IPS DF 6.9 (cell line): ENCODE measurements around the gene BIRC6.

Experiments used
- DNase-seq: peaks from one replicate; pipeline ENCODE4 v3.0.0-alpha.2; 2013; ENCODE audit warnings: low read depth, low spot score
- H3K27ac ChIP-seq: one replicate; pipeline ENCODE4 v1.5.1; 2013; ENCODE audit warnings: low read length, control low read depth
- H3K27me3 ChIP-seq: 2 replicates; pipeline ENCODE4 v1.6.1; 2013; ENCODE audit warnings: mild to moderate bottlenecking, low read length; ENCODE audit not compliant: control insufficient read depth, insufficient read depth
- H3K36me3 ChIP-seq: 2 replicates; pipeline ENCODE4 v1.6.1; 2013; ENCODE audit warnings: low read length; ENCODE audit not compliant: control insufficient read depth, insufficient read depth
- H3K4me1 ChIP-seq: 2 replicates; pipeline ENCODE4 v1.6.1; 2013; ENCODE audit warnings: low read length; ENCODE audit not compliant: control insufficient read depth, insufficient read depth
- H3K4me3 ChIP-seq: 2 replicates; pipeline ENCODE4 v1.5.1; 2013; ENCODE audit warnings: mild to moderate bottlenecking, low read length
- H3K9me3 ChIP-seq: 2 replicates; pipeline ENCODE4 v1.6.1; 2013; ENCODE audit warnings: low read length, inconsistent platforms; ENCODE audit not compliant: control insufficient read depth, insufficient read depth
- WGBS: extraction: QIAGEN DNeasy Blood & Tissue Kit; methylation state at CpG from one replicate; pipeline ENCODE4 v1.1.7; 2013; ENCODE audit warnings: mixed read lengths, missing lambda C conversion rate; ENCODE audit not compliant: insufficient read length, insufficient coverage; 5-methylcytosine and 5-hydroxymethylcytosine counted together

Gene BIRC6

GRCh38 chr2:32663864-32664263, 307.0 kb downstream of the BIRC6 start:
- no CpG with 5 or more reads among the region's 8 CpGs for WGBS
- H3K9me3 ChIP-seq: no peaks in the 10 kb centered on the region
- no peaks in the 10 kb centered on the region for H3K36me3 ChIP-seq
- DNase-seq: no peak
- H3K27me3 ChIP-seq: no peaks in the 10 kb centered on the region
- no peak overlapping the region for H3K4me3 ChIP-seq
- no peaks in the 10 kb centered on the region for H3K4me1 ChIP-seq
- H3K27ac ChIP-seq: no peak overlapping the region

- H3K9me3 ChIP-seq: no peaks in the 10 kb centered on the region
- no peak overlapping the region for H3K4me3 ChIP-seq
- H3K36me3 ChIP-seq: no peaks in the 10 kb centered on the region
- no peaks in the 10 kb centered on the region for H3K4me1 ChIP-seq
- DNase-seq: no peak
- H3K27me3 ChIP-seq: no peaks in the 10 kb centered on the region
- no peak overlapping the region for H3K27ac ChIP-seq
- no CpG with 5 or more reads among the region's 1 CpG for WGBS
Measured at GRCh38 chr2:32666704-32667103, 309.9 kb downstream of the BIRC6 start.

- Histone ChIP-seq H3K4me3 (no peak overlapping the region), H3K4me1 (no peaks in the 10 kb centered on the region), H3K36me3 (no peaks in the 10 kb centered on the region), H3K27me3 (no peaks in the 10 kb centered on the region), H3K9me3 (no peaks in the 10 kb centered on the region), H3K27ac (no peak overlapping the region)
- WGBS: 100% methylated on average over 1 of the region's 1 CpG
- DNase-seq: no peak
Measured at GRCh38 chr2:32668254-32668653, 311.4 kb downstream of the BIRC6 start.
